Mesothelial cell of epicardium (in vitro differentiated cells): ENCODE results near the gene ECM2. TPM values are rescaled to one million over a fixed set of nuclear protein-coding genes. Genes with fewer than 3 reads are reported as not detected.

Experiments used
- DNase-seq, 2 experiments: peaks; one replicate each; pipeline ENCODE4 v3.0.0; 2021; ENCODE audit warnings: low spot score in 2 of 2; ENCODE audit not compliant: unreplicated experiment in 2 of 2
- H3K27ac Mint-ChIP-seq: 2 replicates; pipeline ENCODE4 v1.8.0; 2021; ENCODE audit warnings: mixed read lengths
- H3K27me3 Mint-ChIP-seq: 2 replicates; pipeline ENCODE4 v1.8.0; 2021; ENCODE audit warnings: low read depth, mixed read lengths
- H3K36me3 Mint-ChIP-seq: 2 replicates; pipeline ENCODE4 v1.8.0; 2021; ENCODE audit warnings: mixed read lengths
- H3K4me1 Mint-ChIP-seq: 2 replicates; pipeline ENCODE4 v1.8.0; 2021; ENCODE audit warnings: mixed read lengths
- H3K4me3 Mint-ChIP-seq: 2 replicates; pipeline ENCODE4 v1.8.0; 2021; ENCODE audit warnings: mild to moderate bottlenecking, moderate library complexity, mixed read lengths
- H3K9me3 Mint-ChIP-seq: 2 replicates; pipeline ENCODE4 v1.8.0; 2021; ENCODE audit warnings: mixed read lengths
- CTCF ChIP-seq: fragments of 200-600 bp; sonication (generic); IDR thresholded peaks from one replicate; pipeline ENCODE4 v1.5.0; 2021; ENCODE audit warnings: antibody characterized with exemption; ENCODE audit not compliant: unreplicated experiment
- total RNA-seq: library from RNA; stranded (reverse); gene quantifications from 3 replicates; pipeline ENCODE4 v1.2.1, GENCODE V29; 2021

The ECM2 gene
- total RNA-seq, 1 donor from 2014 or later, result not detected

GRCh38 chr9:92486371-92486770 is 49.4 kb downstream of the ECM2 start:
- Mint-ChIP-seq H3K4me1 (peaks cover 16% of the 10 kb centered on the region), H3K27me3 (no peaks in the 10 kb centered on the region), H3K36me3 (no peaks in the 10 kb centered on the region), H3K4me3 (no peak overlapping the region), H3K27ac (no peak overlapping the region), H3K9me3 (no peaks in the 10 kb centered on the region)
- DNase-seq, result no peak
- TF ChIP-seq CTCF, result no peak

- Mint-ChIP-seq H3K36me3 (no peaks in the 10 kb centered on the region), H3K27me3 (no peaks in the 10 kb centered on the region), H3K27ac (no peak overlapping the region), H3K9me3 (no peaks in the 10 kb centered on the region), H3K4me1 (peaks cover 27% of the 10 kb centered on the region), H3K4me3 (no peak overlapping the region)
- no peak for TF ChIP-seq CTCF
- no peak for DNase-seq
Observed at GRCh38 chr9:92484563-92484962, 51.2 kb downstream of the ECM2 start.

- Mint-ChIP-seq H3K9me3 (no peaks in the 10 kb centered on the region), H3K36me3 (no peaks in the 10 kb centered on the region), H3K27ac (no peak overlapping the region), H3K27me3 (no peaks in the 10 kb centered on the region), H3K4me3 (no peak overlapping the region), H3K4me1 (peaks cover 27% of the 10 kb centered on the region)
- no peak for DNase-seq
- TF ChIP-seq CTCF, result no peak
Observed at GRCh38 chr9:92483627-92484545, 51.9 kb downstream of the ECM2 start.

- Mint-ChIP-seq H3K27me3 (no peaks in the 10 kb centered on the region), H3K4me1 (peaks cover 27% of the 10 kb centered on the region), H3K27ac (no peak overlapping the region), H3K9me3 (no peaks in the 10 kb centered on the region), H3K4me3 (no peak overlapping the region), H3K36me3 (no peaks in the 10 kb centered on the region)
- TF ChIP-seq CTCF, result no peak
- no peak for DNase-seq
Observed at GRCh38 chr9:92482805-92483204, 53.0 kb downstream of the ECM2 start.

- no peak for DNase-seq
- Mint-ChIP-seq H3K36me3 (no peaks in the 10 kb centered on the region), H3K4me1 (peaks cover 27% of the 10 kb centered on the region), H3K4me3 (no peak within 1 kb of the TSS), H3K27ac (no peak within 1 kb of the TSS), H3K9me3 (no peaks in the 10 kb centered on the region), H3K27me3 (no peaks in the 10 kb centered on the region)
- no peak for TF ChIP-seq CTCF
Observed at GRCh38 chr9:92482329-92482728, 53.5 kb downstream of the ECM2 start, which contains the start of gene ASPN. Gene ASPN (minus strand): TSS chr9:92482506.
